Erythroblast (primary cell): ENCODE data around the gene CRACR2B.

Experiments
- GATA1 ChIP-seq: IDR thresholded peaks from 2 replicates; pipeline ENCODE4 v1.6.1; 2011; ENCODE audit warnings: low read depth, mild to moderate bottlenecking, control low read depth, low read length, moderate library complexity
- POLR2A ChIP-seq: IDR thresholded peaks from 2 replicates; pipeline ENCODE4 v1.6.1; 2011; ENCODE audit warnings: mild to moderate bottlenecking, low read length

- no peak for TF ChIP-seq POLR2A
- no peak for TF ChIP-seq GATA1
These were observed 42.7 kb downstream of the CRACR2B start for GRCh38 chr11:870418-870817.
